GM15510 (cell line): ENCODE results near the gene SLC30A3.

Experiments
- POLR2A ChIP-seq: IDR thresholded peaks from 3 replicates; pipeline ENCODE4 v1.6.1; 2011; ENCODE audit warnings: borderline replicate concordance; ENCODE audit not compliant: insufficient read length; ENCODE audit errors: extremely low read depth

Gene SLC30A3

DNA sequence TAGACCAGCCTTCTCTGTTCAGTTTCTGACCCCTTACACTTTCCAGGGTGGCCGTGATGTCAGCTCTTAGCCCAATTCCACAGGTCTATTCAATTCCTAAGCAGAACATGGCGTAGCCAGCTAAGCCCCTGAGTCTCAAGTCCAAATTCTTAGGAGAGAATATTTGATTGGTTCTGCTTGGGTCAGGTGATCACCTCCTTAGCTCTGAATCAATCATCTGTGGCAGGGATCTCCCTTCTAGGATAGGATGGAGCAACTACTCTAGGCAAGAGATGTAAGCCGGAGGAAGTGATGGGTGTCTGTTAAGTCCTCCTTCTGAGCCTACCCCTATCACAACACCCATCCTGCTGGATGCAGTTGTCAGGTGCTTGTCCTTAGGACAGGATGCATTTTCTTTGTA is 34.3 kb upstream of the SLC30A3 start:
- no peak for TF ChIP-seq POLR2A

DNA sequence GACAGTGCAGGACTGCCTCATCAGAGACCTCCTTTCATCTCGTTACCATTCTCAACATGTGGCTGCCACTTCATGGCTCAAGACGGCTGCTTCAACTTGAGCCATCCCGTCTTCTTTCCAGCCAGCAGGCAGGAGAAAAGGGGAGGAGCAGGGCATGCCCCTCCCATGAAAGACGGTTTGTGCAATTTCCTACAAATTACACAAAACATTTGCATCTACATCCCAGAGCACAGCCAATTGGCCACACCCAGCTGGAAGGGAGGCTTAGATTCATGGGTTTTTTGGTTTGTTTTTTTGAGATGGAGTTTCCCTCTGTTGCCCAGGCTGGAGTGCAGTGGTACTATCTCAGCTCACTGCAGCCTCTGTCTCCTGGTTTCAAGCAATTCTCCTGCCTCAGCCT is 33.6 kb upstream of the SLC30A3 start:
- no peak for TF ChIP-seq POLR2A

DNA sequence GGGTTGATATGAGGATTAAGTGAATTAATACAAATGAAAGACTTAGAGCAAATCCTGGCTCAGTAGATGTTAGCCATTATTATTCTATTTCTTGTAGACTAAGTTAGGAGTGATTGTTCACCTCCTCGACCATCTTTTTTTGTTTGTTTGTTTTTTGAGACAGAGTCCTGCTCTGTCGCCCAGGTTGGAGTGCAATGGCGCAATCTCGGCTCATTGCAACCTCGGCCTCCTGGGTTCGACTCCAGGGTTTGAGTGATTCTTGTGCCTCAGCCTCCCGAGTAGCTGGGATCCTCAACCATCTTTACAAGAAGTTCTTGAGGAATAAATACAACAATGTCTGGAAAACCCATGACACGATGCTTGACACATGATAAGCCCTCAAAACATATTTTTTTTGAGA is 32.1 kb upstream of the SLC30A3 start:
- TF ChIP-seq POLR2A: no peak

DNA sequence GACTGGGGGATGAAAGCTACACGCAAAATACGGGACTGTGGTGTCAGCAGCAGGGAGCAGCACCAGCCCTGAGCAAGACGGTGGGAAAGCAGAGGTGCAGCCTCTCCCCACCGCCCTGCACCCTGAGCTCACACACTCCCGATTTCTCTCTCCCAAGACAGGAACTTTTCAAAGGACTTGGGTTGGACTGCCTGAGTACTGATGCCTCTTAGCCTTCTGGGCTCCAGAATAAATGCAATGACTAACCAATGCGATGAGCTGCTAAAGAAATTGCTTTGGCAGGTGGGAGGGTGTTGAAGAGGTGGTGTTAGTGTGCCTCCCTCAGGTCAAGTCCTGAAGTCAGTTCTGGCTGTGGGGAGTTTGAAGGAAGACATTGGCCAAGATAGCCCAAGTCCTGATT is 29.0 kb upstream of the SLC30A3 start:
- TF ChIP-seq POLR2A: no peak

DNA sequence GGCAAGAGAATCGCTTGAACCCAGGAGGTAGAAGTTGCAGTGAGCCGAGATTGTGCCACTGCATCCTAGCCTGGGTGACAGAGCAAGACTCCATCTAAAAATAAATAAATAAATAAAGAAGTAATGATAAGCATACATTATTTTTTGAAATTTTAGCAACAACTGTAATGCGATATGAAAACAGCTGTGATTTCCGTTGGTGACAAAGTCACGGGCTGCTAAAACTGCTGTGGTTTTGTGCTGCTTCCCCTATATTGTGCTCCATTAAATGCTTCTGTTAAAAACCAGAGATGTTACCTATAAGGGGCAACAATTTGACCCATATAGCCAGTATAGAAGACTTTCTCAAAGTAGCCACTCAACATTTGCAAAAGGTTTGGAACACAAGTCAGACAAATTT is 27.7 kb upstream of the SLC30A3 start:
- TF ChIP-seq POLR2A: no peak

DNA sequence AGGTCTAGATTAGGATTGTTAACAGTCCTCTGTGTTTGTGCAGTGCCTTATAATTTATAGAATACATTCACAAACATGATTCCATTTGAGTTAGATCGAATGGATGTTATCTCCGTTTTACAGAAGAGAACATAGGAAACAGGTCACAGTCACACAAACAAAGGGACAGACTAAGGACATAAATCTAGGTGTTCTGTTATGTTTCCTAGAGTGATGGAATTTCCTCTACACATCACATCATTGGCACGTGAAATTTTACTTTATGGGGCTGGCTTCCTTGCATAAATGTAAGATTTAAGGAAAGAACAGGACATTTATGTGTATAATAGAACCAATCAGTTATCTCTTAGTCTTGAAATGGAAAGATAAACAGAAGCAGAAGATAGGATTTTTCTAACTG is 25.8 kb upstream of the SLC30A3 start:
- TF ChIP-seq POLR2A: no peak

DNA sequence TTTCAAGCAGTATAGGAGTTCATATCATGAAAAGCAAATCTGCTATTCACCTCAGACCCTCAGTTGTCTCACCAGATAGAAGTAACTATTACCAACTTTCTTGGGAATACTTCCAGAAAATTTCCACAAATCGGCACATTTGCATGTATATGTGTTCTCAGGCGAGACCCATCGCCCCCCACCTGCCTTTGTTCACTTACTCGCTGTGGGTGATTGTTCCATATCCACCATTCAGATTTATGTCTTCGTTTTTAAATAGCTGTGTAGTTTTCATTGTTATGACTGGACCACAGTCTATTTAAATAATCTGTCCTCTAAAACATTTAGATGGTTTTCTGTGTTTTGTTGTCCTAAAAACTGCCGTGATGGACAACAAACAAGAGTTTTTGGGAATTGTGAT is 22.6 kb upstream of the SLC30A3 start:
- TF ChIP-seq POLR2A: no peak

DNA sequence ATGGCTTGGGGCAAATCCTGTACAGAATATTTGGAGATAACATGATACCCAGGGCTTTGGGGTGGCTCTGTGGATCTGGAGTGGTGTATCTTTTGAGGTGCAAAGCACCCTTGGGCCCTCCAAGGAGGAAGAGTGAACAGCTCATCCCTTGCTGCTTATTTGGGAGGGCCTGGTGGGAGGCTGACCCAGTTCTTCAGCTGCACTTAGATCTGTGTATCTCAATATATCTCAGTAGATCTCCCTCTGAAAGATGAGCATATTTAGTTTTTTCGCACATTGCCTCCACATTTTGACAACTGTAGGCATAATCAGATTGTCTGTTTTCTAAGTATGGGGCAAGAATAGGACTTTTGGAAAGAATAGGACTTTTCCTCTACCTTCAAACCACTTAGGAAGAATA is 22.1 kb upstream of the SLC30A3 start:
- no peak for TF ChIP-seq POLR2A

DNA sequence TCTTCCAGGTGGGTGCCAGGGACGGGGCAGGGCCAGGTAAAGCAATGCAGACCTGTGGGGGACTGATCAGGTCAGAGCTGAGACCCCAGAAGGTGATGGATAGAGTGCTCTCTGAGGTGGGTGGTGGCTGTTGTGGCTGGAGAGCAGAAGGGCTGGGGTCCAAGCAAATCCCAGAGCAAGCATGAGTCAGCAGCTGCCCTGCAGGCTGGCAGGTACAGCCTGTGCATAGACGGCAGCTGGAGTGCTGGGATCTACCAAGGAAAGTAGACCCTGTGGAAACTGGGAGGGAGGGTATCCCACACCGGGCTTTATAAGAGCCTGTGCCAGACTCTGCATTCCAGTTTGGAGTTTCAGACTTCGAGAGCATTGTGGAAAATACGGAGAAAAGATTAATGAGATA is 20.0 kb upstream of the SLC30A3 start:
- TF ChIP-seq POLR2A: no peak

DNA sequence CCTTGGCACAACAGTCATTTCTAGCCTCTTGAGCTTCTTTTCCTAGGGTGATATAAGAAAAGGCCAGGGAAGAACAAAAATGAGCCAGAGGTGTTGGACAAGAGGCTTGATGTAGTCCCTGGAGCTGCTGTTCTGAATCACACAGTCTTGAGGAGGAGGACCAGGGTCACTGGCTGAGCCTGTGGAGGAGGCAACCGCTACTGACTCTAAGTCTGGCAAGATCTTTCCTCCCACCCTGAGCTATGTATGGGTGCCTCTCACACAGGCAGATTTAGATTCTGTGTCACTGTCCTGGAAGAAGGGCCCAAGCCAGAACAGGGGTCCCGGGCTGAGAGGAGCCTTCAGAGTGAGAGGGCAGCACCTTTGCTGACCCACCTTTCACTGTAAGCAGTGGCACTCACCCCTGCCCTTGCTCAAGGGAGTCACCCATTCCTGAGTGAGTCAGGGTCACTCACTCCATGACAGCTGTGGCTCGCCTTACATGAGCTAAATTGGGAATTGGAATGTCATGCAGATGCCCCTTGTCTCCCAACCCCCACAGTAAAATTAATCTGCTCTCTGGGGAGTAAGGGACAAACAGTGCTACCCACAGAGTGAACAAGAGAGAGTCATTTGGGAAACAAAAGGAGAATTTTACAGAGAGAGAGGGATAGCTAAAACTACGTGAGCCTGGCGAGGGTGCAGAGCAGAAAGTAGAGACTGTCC is 19.2 kb upstream of the SLC30A3 start, which contains the start of gene TRIM54:
TRIM54 (plus strand) TSS at position 575 of the 705 bp plus-strand sequence. CDS start 303 bp downstream, outside the sequence.
- TF ChIP-seq POLR2A: no peak

DNA sequence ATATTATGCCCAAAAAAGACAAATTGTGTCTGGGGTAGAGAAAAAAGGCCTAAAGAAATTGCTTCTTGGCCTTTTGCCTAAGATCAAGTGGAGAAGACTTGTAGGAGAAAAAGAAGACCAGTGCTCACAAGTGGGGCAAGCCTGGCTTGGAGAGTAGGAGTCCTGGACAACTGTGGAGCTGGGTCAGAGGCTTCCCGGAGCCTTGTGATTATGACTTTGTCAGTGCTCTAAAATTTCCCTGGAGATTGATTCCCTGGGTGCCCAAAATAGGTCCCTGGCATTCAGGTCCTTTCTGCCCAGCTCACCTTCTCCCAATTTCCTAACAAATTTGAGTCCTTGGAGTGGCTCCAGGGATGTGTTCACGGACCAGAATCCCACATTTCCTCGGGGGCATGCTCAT is 18.6 kb upstream of the SLC30A3 start:
- TF ChIP-seq POLR2A: no peak

DNA sequence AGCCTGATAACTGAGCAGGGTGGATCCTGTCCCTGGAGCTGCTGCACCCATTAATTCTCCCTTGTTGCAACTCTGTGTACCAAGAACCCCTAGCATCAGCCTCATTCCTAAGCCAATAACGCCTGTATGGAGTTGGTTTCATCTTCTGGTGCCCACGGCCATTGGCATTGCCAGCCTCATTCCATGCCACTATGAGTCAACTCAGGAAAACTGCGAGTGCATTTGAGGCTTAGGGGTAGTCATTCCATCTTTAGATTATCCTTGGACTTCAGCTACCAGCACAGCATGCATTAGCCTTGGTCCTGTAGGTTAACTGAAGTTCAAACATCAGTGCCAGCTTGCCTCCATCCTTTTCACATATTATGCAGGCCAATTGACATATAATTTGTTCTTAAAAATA is 18.0 kb upstream of the SLC30A3 start:
- TF ChIP-seq POLR2A: no peak

DNA sequence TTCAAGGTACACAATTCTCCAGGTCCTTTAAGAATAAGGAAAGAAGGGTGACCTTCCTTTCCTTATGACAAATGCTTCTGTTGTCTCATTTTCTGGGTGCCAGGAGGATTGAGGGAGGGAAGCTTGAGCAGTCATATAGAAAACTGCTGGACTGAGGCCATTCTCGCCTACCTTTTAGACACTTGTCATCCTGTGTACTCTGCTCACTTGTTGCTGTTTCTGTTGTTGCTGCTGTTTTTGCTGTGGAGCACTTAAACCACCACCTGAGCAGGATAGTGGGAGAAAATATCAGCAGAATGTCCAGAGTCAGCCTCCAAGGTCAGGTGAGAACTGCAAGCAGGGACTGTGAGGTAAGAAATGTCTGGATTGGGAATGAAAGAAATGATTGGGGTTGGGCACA is 15.2 kb upstream of the SLC30A3 start:
- TF ChIP-seq POLR2A: no peak

DNA sequence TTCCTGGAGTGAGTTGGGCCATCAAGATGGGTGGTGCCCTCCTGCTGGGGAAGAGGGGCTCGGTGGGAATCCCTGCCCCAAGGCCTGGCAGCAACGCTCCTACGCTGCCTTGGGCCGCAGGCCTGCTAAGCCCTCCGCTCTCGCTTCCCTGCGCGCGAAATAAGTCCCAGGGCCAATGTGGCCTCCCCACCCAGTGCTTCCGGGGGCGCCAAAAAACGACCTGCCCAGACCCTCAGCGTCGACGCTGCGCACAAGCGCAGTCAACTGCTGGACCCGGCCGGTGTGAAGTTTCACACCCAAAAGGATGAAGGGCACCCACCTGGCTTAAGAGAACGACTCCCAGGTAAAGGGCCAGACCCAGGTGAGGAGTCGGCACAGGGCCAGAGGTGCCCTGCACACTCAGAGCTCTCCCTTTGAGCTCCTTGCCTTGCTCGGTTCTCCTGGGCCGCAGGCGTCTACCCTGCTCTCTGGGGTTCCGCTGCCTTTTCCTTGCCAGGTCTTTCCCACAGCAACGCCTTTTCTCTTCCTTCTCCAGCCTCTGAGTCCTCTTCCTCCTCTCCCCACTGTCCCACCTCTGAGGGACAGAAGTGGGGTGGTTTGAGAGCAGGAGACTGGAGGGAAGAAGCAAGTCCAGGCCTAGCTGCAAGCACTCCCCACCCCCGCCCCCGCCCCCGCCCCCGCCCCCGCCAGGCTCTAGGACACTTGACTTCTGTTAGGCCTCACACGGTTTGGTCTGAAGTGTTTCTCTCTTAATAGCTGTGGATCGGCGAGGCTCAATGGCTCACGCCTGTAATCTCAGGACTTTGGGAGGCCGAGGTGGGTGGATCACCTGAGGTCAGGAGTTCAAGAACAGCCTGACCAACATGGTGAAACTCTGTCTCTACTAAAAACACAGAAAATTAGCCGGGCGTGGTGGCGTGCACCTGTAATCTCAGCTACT is 12.6 kb upstream of the SLC30A3 start, which contains the start of gene DNAJC5G:
DNAJC5G (plus strand) TSS at position 223 of the 940 bp plus-strand sequence. CDS start 1,296 bp downstream, outside the sequence.
- no peak for TF ChIP-seq POLR2A

DNA sequence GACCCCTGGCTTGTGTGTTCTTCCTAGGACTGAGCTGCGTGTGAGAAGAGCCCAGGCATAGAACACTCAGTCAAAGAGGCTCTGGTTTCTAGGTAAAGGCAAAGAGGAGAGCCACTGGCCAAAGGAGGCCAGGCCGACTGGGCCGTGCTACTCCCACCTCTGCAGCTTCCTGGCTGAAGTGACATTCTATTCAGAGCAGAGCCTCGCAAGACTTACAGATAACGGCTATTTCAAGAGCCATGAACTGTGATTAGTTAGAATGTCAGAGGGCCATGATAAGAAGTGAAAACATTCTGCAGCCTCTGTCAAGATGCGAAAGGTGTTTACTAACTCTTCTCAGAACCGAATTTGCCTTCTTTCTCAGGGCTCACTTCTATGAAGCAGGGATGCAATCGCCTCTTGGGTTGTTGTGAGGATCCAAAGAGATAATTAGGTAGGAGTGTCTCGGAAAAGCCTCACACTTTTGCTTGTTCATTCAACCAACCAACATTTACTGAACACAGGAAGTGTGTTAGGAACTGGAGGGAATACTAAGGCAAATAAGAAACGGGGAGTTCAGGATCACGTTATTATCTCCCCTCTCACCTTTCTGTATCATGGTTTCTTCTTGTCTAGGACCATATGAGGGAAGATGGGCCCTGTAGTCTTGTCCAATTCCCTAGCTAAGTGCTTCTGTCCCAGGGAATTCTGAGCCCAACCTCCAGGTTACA is 8.9 kb upstream of the SLC30A3 start:
- no peak for TF ChIP-seq POLR2A
